Measurements from ENCODE around the gene MTCL1.
A peak's percentile ranks its signal among the peaks of the same experiment; 100 is the strongest.

Gene MTCL1

GRCh38 chr18:8726281-8726680 is 20.9 kb downstream of the MTCL1 start:
- H2BK120ac ChIP-seq (ENCODE audit: insufficient read depth, low read length, poor library complexity): no peak overlapping the region
- H3K4me2 ChIP-seq (ENCODE audit: low read length): no peak overlapping the region
- no CpG with 5 or more reads among the region's 17 CpGs for WGBS (ENCODE audit: extremely low coverage, insufficient coverage, insufficient read length)
- H2BK5ac ChIP-seq (ENCODE audit: low read depth, low read length, poor library complexity): no peak overlapping the region
- no peak overlapping the region for H2AK5ac ChIP-seq (ENCODE audit: low read length)
- H3K27me3 ChIP-seq (ENCODE audit: insufficient read depth, low read length): no peaks in the 10 kb centered on the region
- H3K14ac ChIP-seq (ENCODE audit: low read length): no peak overlapping the region
- H4K12ac ChIP-seq (ENCODE audit: low read depth, low read length): no peak overlapping the region
- peaks cover 4 to 5% of the 10 kb centered on the region in 2 experiments for H3K4me1 ChIP-seq (ENCODE audit: control insufficient read depth in 1 of 2, insufficient read depth in 2 of 2, low read length in 2 of 2)
- H3K36me3 ChIP-seq (ENCODE audit: control insufficient read depth in 1 of 2, insufficient read depth in 2 of 2, low read length in 2 of 2): no peaks in the 10 kb centered on the region
- H2BK12ac ChIP-seq (ENCODE audit: low read length): no peak overlapping the region
- no peaks in the 10 kb centered on the region for H3K79me2 ChIP-seq (ENCODE audit: control insufficient read depth, insufficient read depth, low read length, poor library complexity)
- DNase-seq: no peak
- no peak overlapping the region for H3K18ac ChIP-seq (ENCODE audit: low read length)
- no peaks in the 10 kb centered on the region for H3K9me3 ChIP-seq (ENCODE audit: insufficient read depth, low read depth, low read length)
- no peak overlapping the region for H3K4ac ChIP-seq (ENCODE audit: low read depth, low read length)
- H3K4me3 ChIP-seq (ENCODE audit: low read depth, low read length): no peak overlapping the region
- H3K23ac ChIP-seq (ENCODE audit: low read length): no peak overlapping the region
- H2AFZ ChIP-seq (ENCODE audit: insufficient read depth, low read length, poor library complexity): no peak overlapping the region
- no peak overlapping the region for H4K8ac ChIP-seq (ENCODE audit: low read depth, low read length)
- no peak overlapping the region for H3K27ac ChIP-seq (ENCODE audit: low read depth, low read length)
- no peaks in the 10 kb centered on the region for H3K79me1 ChIP-seq (ENCODE audit: low read length)
- no peak overlapping the region for H3K9ac ChIP-seq (ENCODE audit: low read length)
- H4K91ac ChIP-seq (ENCODE audit: low read depth, low read length): no peak overlapping the region

GRCh38 chr18:8726963-8727705 is 21.8 kb downstream of the MTCL1 start:
- H2AFZ ChIP-seq (ENCODE audit: insufficient read depth, low read length, poor library complexity): no peak overlapping the region
- no peak overlapping the region for H3K4ac ChIP-seq (ENCODE audit: low read depth, low read length)
- H2BK120ac ChIP-seq (ENCODE audit: insufficient read depth, low read length, poor library complexity): no peak overlapping the region

GRCh38 chr18:8730080-8730827 is 24.9 kb downstream of the MTCL1 start:
- Histone ChIP-seq H4K8ac (ENCODE audit: low read depth, low read length) (no peak overlapping the region), H3K23ac (ENCODE audit: low read length) (no peak overlapping the region), H2BK5ac (ENCODE audit: low read depth, low read length, poor library complexity) (no peak overlapping the region), H4K12ac (ENCODE audit: low read depth, low read length) (no peak overlapping the region), H3K4me3 (ENCODE audit: low read depth, low read length) (no peak overlapping the region), H3K79me2 (ENCODE audit: control insufficient read depth, insufficient read depth, low read length, poor library complexity) (peaks cover 1% of the 10 kb centered on the region), H3K4me2 (ENCODE audit: low read length) (no peak overlapping the region), H3K79me1 (ENCODE audit: low read length) (no peaks in the 10 kb centered on the region), H3K18ac (ENCODE audit: low read length) (no peak overlapping the region), H3K9me3 (ENCODE audit: insufficient read depth, low read depth, low read length) (no peaks in the 10 kb centered on the region), H3K36me3 (ENCODE audit: control insufficient read depth in 1 of 2, insufficient read depth in 2 of 2, low read length in 2 of 2) (no peaks in the 10 kb centered on the region), H4K91ac (ENCODE audit: low read depth, low read length) (no peak overlapping the region), H2BK120ac (ENCODE audit: insufficient read depth, low read length, poor library complexity) (no peak overlapping the region), H3K4ac (ENCODE audit: low read depth, low read length) (no peak overlapping the region), H2AFZ (ENCODE audit: insufficient read depth, low read length, poor library complexity) (no peak overlapping the region), H3K14ac (ENCODE audit: low read length) (no peak overlapping the region), H2BK12ac (ENCODE audit: low read length) (no peak overlapping the region), H3K9ac (ENCODE audit: low read length) (no peak overlapping the region), H3K27me3 (ENCODE audit: insufficient read depth, low read length) (no peaks in the 10 kb centered on the region), H3K27ac (ENCODE audit: low read depth, low read length) (no peak overlapping the region), H2AK5ac (ENCODE audit: low read length) (no peak overlapping the region), H3K4me1 (ENCODE audit: control insufficient read depth in 1 of 2, insufficient read depth in 2 of 2, low read length in 2 of 2) (peaks cover 8% of the 10 kb centered on the region in 2 experiments)
- peak; percentile 13 to 69 for DNase-seq
- WGBS (ENCODE audit: extremely low coverage, insufficient coverage, insufficient read length): no CpG with 5 or more reads among the region's 16 CpGs

More at GRCh38 chr18:8726963-8727705, 21.8 kb downstream of the MTCL1 start:
- Histone ChIP-seq H4K12ac (ENCODE audit: low read depth, low read length) (no peak overlapping the region), H3K9me3 (ENCODE audit: insufficient read depth, low read depth, low read length) (no peaks in the 10 kb centered on the region), H3K4me3 (ENCODE audit: low read depth, low read length) (no peak overlapping the region), H3K14ac (ENCODE audit: low read length) (no peak overlapping the region), H4K8ac (ENCODE audit: low read depth, low read length) (no peak overlapping the region), H3K23ac (ENCODE audit: low read length) (no peak overlapping the region), H3K27ac (ENCODE audit: low read depth, low read length) (no peak overlapping the region), H3K4me2 (ENCODE audit: low read length) (no peak overlapping the region), H3K18ac (ENCODE audit: low read length) (no peak overlapping the region), H4K91ac (ENCODE audit: low read depth, low read length) (no peak overlapping the region), H2BK12ac (ENCODE audit: low read length) (no peak overlapping the region), H2BK5ac (ENCODE audit: low read depth, low read length, poor library complexity) (no peak overlapping the region), H2AK5ac (ENCODE audit: low read length) (no peak overlapping the region), H3K9ac (ENCODE audit: low read length) (no peak overlapping the region), H3K4me1 (ENCODE audit: control insufficient read depth in 1 of 2, insufficient read depth in 2 of 2, low read length in 2 of 2) (peaks cover 4 to 5% of the 10 kb centered on the region in 2 experiments), H3K27me3 (ENCODE audit: insufficient read depth, low read length) (no peaks in the 10 kb centered on the region), H3K79me1 (ENCODE audit: low read length) (no peaks in the 10 kb centered on the region), H3K36me3 (ENCODE audit: control insufficient read depth in 1 of 2, insufficient read depth in 2 of 2, low read length in 2 of 2) (no peaks in the 10 kb centered on the region), H3K79me2 (ENCODE audit: control insufficient read depth, insufficient read depth, low read length, poor library complexity) (no peaks in the 10 kb centered on the region)
- no CpG with 5 or more reads among the region's 4 CpGs for WGBS (ENCODE audit: extremely low coverage, insufficient coverage, insufficient read length)
- DNase-seq: no peak

GRCh38 chr18:8732442-8733360 is 27.3 kb downstream of the MTCL1 start:
- DNase-seq: no peak
- no CpG with 5 or more reads among the region's 22 CpGs for WGBS (ENCODE audit: extremely low coverage, insufficient coverage, insufficient read length)
- peak overlapping the region; percentile 13 for H2BK12ac ChIP-seq (ENCODE audit: low read length)

More at GRCh38 chr18:8732442-8733360, 27.3 kb downstream of the MTCL1 start:
- Histone ChIP-seq H3K4me3 (ENCODE audit: low read depth, low read length) (no peak overlapping the region), H4K8ac (ENCODE audit: low read depth, low read length) (no peak overlapping the region), H3K27me3 (ENCODE audit: insufficient read depth, low read length) (no peaks in the 10 kb centered on the region), H2AK5ac (ENCODE audit: low read length) (peak overlapping the region; percentile 52), H3K36me3 (ENCODE audit: control insufficient read depth in 1 of 2, insufficient read depth in 2 of 2, low read length in 2 of 2) (no peaks in the 10 kb centered on the region), H3K9me3 (ENCODE audit: insufficient read depth, low read depth, low read length) (no peaks in the 10 kb centered on the region), H2BK120ac (ENCODE audit: insufficient read depth, low read length, poor library complexity) (no peak overlapping the region), H3K18ac (ENCODE audit: low read length) (no peak overlapping the region), H2AFZ (ENCODE audit: insufficient read depth, low read length, poor library complexity) (no peak overlapping the region), H3K4me1 (ENCODE audit: control insufficient read depth in 1 of 2, insufficient read depth in 2 of 2, low read length in 2 of 2) (peaks cover 8 to 9% of the 10 kb centered on the region in 2 experiments), H3K14ac (ENCODE audit: low read length) (no peak overlapping the region), H3K27ac (ENCODE audit: low read depth, low read length) (no peak overlapping the region), H3K23ac (ENCODE audit: low read length) (no peak overlapping the region), H3K9ac (ENCODE audit: low read length) (no peak overlapping the region), H3K79me1 (ENCODE audit: low read length) (no peaks in the 10 kb centered on the region), H3K4ac (ENCODE audit: low read depth, low read length) (no peak overlapping the region), H4K12ac (ENCODE audit: low read depth, low read length) (no peak overlapping the region), H4K91ac (ENCODE audit: low read depth, low read length) (no peak overlapping the region), H2BK5ac (ENCODE audit: low read depth, low read length, poor library complexity) (no peak overlapping the region), H3K79me2 (ENCODE audit: control insufficient read depth, insufficient read depth, low read length, poor library complexity) (peaks cover 1% of the 10 kb centered on the region), H3K4me2 (ENCODE audit: low read length) (no peak overlapping the region)

Data from trophoblast cell (in vitro differentiated cells and primary cell).